ENCODE measurements around the gene ABCA2.

Gene ABCA2

DNA sequence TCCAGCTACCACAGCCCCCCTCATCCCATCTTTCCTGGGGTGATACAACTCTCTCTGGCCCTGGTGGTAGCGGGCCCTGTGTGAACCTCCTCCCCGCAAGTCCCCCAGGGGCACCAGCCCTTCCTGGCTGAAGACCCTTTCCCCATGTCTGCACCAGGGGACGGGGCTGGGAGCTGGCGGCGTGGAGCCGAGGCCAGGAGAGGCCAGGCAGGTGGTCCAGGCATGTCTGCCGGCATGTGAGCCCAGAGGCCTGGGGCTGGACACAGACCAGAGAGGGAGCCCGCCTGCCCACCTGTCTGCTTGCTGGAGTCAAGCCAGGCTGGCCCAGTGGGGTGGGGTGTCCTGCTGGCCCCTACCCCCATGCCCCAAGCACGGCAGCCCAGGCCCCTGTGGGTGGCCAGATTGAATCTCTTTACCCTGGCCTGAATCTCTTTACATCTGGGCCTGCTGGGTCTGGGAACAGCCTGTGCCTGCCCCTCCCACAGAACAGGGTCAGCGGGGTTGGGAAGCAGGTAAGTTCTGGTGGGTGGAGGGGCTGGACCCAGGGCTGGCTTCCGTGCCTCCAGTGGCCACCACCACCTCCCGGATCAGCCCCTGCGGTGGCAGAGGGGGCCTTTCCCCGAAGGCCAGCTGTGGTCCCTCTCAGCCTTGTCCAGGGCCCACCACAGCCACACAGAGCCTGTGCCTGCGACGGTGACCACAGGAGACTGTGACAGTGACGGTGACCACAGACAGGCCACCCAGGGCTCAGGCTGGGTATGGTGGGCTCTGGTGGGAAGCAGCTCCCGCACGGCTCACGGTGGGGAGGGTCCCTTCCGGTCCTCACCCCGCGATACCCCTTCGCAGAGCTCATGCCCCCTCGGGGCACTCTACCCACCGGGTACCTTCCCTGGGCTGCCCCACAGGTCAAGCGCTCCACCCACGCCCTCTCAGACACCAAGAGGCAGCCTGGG is 68.9 kb downstream of the ABCA2 start:
- no peaks in the 10 kb centered on the region for H3K4me1 ChIP-seq (ENCODE audit: insufficient read depth, low read length)
- no peaks in the 10 kb centered on the region for H3K36me3 ChIP-seq (ENCODE audit: insufficient read depth, low read length)
- no peaks in the 10 kb centered on the region for H3K9me3 ChIP-seq (ENCODE audit: low read length)
- no peak overlapping the region for H3K27ac ChIP-seq (ENCODE audit: low read depth, low read length)
- no peak overlapping the region for H3K4me3 ChIP-seq (ENCODE audit: low read depth in 1 of 2, low read length in 2 of 2)
- no peaks in the 10 kb centered on the region for H3K27me3 ChIP-seq (ENCODE audit: control insufficient read depth in 1 of 2, insufficient read depth in 2 of 2, low read length in 2 of 2)
- H3K9ac ChIP-seq (ENCODE audit: low read length) = no peak overlapping the region

DNA sequence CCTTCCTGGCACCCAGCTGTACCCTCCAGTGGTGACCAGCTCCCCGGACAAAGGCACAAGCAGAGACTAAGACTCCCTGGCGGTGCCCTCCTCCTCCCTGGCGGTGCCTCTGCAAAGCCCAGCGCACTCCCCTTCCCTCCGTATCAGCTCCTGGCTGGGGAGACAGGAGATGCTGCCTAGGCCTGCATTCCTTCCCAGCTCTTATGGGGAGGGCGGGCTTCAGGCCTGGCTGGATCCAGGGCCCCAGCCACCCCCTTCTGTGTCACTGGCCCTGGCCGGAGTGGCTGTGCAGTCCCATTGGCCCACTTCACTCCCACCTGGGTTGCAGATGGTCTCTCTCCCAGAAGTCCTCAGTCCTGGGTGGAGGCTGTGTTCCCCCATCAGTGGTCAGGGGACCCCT is 69.6 kb downstream of the ABCA2 start:
- no peaks in the 10 kb centered on the region for H3K4me1 ChIP-seq (ENCODE audit: insufficient read depth, low read length)
- H3K9ac ChIP-seq (ENCODE audit: low read length) = no peak overlapping the region
- no peaks in the 10 kb centered on the region for H3K36me3 ChIP-seq (ENCODE audit: insufficient read depth, low read length)
- no peaks in the 10 kb centered on the region for H3K27me3 ChIP-seq (ENCODE audit: control insufficient read depth in 1 of 2, insufficient read depth in 2 of 2, low read length in 2 of 2)
- no peak overlapping the region for H3K4me3 ChIP-seq (ENCODE audit: low read depth in 1 of 2, low read length in 2 of 2)
- H3K27ac ChIP-seq (ENCODE audit: low read depth, low read length) = no peak overlapping the region
- no peaks in the 10 kb centered on the region for H3K9me3 ChIP-seq (ENCODE audit: low read length)

DNA sequence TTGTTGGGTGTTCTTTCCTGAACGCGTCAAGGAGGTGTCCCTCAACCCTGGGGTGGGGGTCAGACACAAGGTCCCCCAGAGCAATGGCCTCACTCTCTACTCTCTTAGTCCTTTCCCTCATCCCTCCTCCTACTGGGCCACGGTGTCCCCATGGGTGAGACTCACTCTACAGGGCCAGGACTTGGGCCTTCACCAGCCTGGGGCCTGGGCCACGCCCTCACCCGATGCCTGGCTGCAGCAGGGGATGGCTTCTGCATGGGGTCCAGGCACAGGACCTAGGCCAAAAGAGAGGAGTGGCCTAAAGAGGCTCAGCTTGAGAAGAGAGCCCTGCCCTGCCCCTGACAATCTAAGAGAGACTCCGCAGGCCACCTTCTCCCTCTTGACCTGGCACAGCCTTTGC is 70.1 kb downstream of the ABCA2 start:
- H3K9me3 ChIP-seq (ENCODE audit: low read length) = no peaks in the 10 kb centered on the region
- H3K4me1 ChIP-seq (ENCODE audit: insufficient read depth, low read length) = no peaks in the 10 kb centered on the region
- H3K4me3 ChIP-seq (ENCODE audit: low read depth in 1 of 2, low read length in 2 of 2) = no peak overlapping the region
- H3K9ac ChIP-seq (ENCODE audit: low read length) = no peak overlapping the region
- no peaks in the 10 kb centered on the region for H3K36me3 ChIP-seq (ENCODE audit: insufficient read depth, low read length)
- H3K27me3 ChIP-seq (ENCODE audit: control insufficient read depth in 1 of 2, insufficient read depth in 2 of 2, low read length in 2 of 2) = no peaks in the 10 kb centered on the region
- H3K27ac ChIP-seq (ENCODE audit: low read depth, low read length) = no peak overlapping the region

GRCh38 chr9:136957461-136957860 is 70.6 kb downstream of the ABCA2 start:
- Histone ChIP-seq H3K36me3 (ENCODE audit: insufficient read depth, low read length) (no peaks in the 10 kb centered on the region), H3K9ac (ENCODE audit: low read length) (no peak overlapping the region), H3K27me3 (ENCODE audit: control insufficient read depth in 1 of 2, insufficient read depth in 2 of 2, low read length in 2 of 2) (no peaks in the 10 kb centered on the region), H3K4me3 (ENCODE audit: low read depth in 1 of 2, low read length in 2 of 2) (no peak overlapping the region), H3K9me3 (ENCODE audit: low read length) (no peaks in the 10 kb centered on the region), H3K4me1 (ENCODE audit: insufficient read depth, low read length) (no peaks in the 10 kb centered on the region), H3K27ac (ENCODE audit: low read depth, low read length) (no peak overlapping the region)

Measured in muscle layer of colon (tissue), 2 donors.